Metanephros (tissue), 1 donor: Measurements from ENCODE around the gene CBX3. TPM values are rescaled to one million over a fixed set of nuclear protein-coding genes. Genes with fewer than 3 reads are reported as not detected.

Experiments
- total RNA-seq: library from RNA; depleted of rRNA; stranded (reverse); fragments of >200 nt; gene quantifications from one replicate; pipeline ENCODE4 v1.2.3, GENCODE V29; 2014

The CBX3 gene
- total RNA-seq = 99.1 TPM

GRCh38 chr7:26201247-26202018 is at the start of gene CBX3:
Gene CBX3 (plus strand): TSS chr7:26201745. CDS start chr7:26202999, 1,254 bp downstream.

GRCh38 chr7:26151953-26152781 is 49.4 kb upstream of the CBX3 start, which contains the start of gene NFE2L3:
Gene NFE2L3 (plus strand): TSS chr7:26152198. CDS start chr7:26152499, 301 bp downstream.

DNA sequence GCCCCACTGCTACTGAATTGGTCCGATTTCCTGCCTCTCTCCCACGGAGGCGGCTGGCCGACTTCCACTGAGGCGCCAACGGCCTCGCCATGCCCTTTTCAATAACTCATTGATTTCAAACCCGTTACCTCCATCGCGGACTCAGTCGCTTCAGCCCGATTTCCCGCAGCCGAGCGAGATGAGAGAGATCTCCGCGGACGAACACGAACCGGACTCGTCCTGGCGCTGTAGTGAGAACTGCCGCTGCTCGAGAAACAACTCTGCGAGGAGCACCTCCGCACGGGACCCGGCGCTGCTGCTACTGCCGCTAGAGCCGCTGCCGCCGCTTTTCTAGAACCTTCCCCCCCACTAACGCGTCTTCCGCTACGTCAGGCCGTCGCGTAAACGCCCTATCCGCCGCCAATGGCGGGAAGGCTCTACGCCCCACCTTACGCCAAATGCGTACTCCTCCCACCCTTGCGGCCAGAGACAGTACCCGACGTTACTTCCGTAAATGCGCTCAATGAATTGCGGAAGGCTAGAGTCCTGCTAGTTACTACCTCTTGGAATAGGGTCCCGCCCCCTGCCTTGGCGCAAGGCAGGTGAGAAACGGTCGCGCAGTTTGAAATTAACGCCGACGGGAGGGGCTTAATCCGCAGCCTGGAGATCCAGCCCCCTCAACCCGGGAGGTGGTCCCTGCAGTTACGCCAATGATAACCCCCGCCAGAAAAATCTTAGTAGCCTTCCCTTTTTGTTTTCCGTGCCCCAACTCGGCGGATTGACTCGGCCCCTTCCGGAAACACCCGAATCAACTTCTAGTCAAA is 900 bp upstream of the CBX3 start, which contains the start of gene HNRNPA2B1:
Gene HNRNPA2B1 (minus strand): TSS at position 303 of the 803 bp plus-strand sequence. CDS start 169 bp downstream, at position 134.

Other genes starting within 250 kb of the CBX3 start
- gene NFE2L3, start 49.5 kb upstream of the CBX3 start, total RNA-seq = 7.6 TPM
- 265 TPM for gene HNRNPA2B1, start 999 bp upstream of the CBX3 start, total RNA-seq
- gene SNX10, start 90.1 kb downstream of the CBX3 start, total RNA-seq = 10.6 TPM